ENCODE results near the gene TSPAN15.

GRCh38 chr10:69409968-69410367, 41.3 kb upstream of the TSPAN15 start:
- TF ChIP-seq CTCF (IDR thresholded peaks at IDR 0.05; ENCODE audit: insufficient read depth, low read length, poor library complexity, severe bottlenecking): no peak
- TF ChIP-seq EZH2phosphoT487 (conservative IDR thresholded peaks at IDR 0.05; ENCODE audit: low read length): no peak

All from SU-DHL-6 (cell line).